Measurements from ENCODE around the gene AKAP12.

AKAP12 gene

DNA sequence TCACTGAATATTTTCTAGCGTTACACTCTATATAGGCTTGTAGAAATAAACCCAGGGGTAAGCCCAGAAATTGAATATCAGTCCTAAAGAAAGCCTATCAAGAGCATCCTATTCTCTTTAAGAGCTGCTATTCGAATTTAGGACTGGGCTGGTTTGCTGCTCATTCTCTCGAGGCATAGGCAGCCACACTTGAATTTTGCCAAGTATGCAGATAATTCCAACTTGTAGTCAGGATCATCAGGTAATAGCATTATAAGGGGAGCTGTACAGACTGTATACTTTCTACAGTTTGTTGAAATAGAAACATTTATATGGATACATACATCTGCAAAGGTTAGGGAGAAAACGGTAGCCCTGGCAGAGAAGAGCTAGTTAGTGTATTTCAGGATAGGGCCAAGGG lies 153.6 kb downstream of the AKAP12 start:
- H3K27me3 ChIP-seq (ENCODE audit: control insufficient read depth, insufficient read depth, low read length), result no peaks in the 10 kb centered on the region
- H3K36me3 ChIP-seq (ENCODE audit: control insufficient read depth, insufficient read depth, low read length), result peaks cover 10% of the 10 kb centered on the region
- peak overlapping the region; percentile 93; the same call in 1 of the 2 replicates for H3K4me3 ChIP-seq (ENCODE audit: low read depth, low read length)
- no peak overlapping the region for H3K9ac ChIP-seq (ENCODE audit: low read depth, low read length)
- no peak overlapping the region for H3K27ac ChIP-seq (ENCODE audit: low read depth, low read length)
- H3K9me3 ChIP-seq (ENCODE audit: control insufficient read depth, insufficient read depth, low read length), result no peaks in the 10 kb centered on the region
- H3K4me1 ChIP-seq (ENCODE audit: control insufficient read depth, insufficient read depth, low read length), result peaks cover 10% of the 10 kb centered on the region

DNA sequence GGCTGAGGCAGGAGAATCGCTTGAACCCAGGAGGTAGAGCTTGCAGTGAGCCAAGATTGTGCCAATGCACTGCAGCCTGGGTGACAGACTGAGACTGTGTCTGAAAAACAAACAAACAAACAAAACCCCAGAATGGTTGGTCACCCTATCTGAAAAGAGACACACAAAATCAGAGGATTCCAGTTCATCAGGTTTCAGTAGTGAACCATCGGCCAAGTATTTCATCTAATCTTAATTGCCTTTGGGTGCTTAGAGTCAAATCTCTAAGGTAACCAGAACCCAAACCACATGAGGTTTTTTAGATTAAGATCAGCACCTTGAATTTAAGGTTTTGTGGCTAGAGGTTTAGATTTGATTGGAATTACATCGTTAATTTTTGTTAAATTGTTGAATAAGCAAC lies 159.9 kb downstream of the AKAP12 start:
- Histone ChIP-seq H3K27ac (ENCODE audit: low read depth, low read length) (no peak overlapping the region), H3K9me3 (ENCODE audit: control insufficient read depth, insufficient read depth, low read length) (no peaks in the 10 kb centered on the region), H3K4me3 (ENCODE audit: low read depth, low read length) (no peak overlapping the region), H3K4me1 (ENCODE audit: control insufficient read depth, insufficient read depth, low read length) (no peaks in the 10 kb centered on the region), H3K27me3 (ENCODE audit: control insufficient read depth, insufficient read depth, low read length) (no peaks in the 10 kb centered on the region), H3K36me3 (ENCODE audit: control insufficient read depth, insufficient read depth, low read length) (peaks cover 33% of the 10 kb centered on the region), H3K9ac (ENCODE audit: low read depth, low read length) (no peak overlapping the region)

DNA sequence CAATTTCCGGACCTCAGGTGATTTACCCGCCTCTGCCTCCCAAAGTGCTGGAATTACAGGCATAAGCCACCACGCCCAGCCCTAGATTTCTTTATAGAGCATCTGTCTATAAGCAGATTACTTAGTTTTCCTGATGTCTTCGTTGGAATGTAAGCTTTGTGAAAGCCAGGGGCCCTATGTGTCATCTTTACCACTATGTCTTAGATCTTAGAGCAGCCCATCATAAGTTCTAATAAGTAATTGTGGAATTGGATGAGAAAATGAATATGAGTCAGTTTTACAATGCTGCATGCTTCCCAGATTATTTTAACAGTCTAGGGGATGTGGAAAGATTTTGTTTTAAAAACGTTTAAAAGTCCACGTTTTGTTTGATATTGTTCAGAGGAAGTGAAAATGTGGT lies 160.7 kb downstream of the AKAP12 start:
- no peak overlapping the region for H3K4me3 ChIP-seq (ENCODE audit: low read depth, low read length)
- no peaks in the 10 kb centered on the region for H3K4me1 ChIP-seq (ENCODE audit: control insufficient read depth, insufficient read depth, low read length)
- no peak overlapping the region for H3K27ac ChIP-seq (ENCODE audit: low read depth, low read length)
- peaks cover 39% of the 10 kb centered on the region for H3K36me3 ChIP-seq (ENCODE audit: control insufficient read depth, insufficient read depth, low read length)
- H3K9me3 ChIP-seq (ENCODE audit: control insufficient read depth, insufficient read depth, low read length), result no peaks in the 10 kb centered on the region
- H3K27me3 ChIP-seq (ENCODE audit: control insufficient read depth, insufficient read depth, low read length), result no peaks in the 10 kb centered on the region
- no peak overlapping the region for H3K9ac ChIP-seq (ENCODE audit: low read depth, low read length)

DNA sequence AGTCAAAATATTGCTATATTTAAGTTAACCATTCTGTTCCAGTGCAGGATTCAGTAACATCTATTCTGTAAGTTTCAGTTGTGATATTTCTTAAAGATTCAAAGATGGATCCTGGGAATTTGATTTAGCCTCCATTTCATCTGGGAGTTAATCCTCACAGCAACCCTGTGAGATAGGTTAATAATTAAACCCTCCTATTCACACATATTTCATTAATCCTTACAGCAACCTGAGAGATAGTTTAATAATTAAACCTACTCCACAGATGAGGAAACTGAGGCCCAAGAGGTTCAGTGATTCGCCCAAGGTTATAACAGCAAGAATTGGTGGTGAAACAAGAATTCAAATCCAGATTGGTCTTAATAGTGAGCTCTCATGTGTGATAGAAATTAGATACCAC lies 162.5 kb downstream of the AKAP12 start:
- H3K27ac ChIP-seq (ENCODE audit: low read depth, low read length), result no peak overlapping the region
- H3K4me3 ChIP-seq (ENCODE audit: low read depth, low read length), result no peak overlapping the region
- H3K4me1 ChIP-seq (ENCODE audit: control insufficient read depth, insufficient read depth, low read length), result no peaks in the 10 kb centered on the region
- H3K9ac ChIP-seq (ENCODE audit: low read depth, low read length), result no peak overlapping the region
- no peaks in the 10 kb centered on the region for H3K9me3 ChIP-seq (ENCODE audit: control insufficient read depth, insufficient read depth, low read length)
- H3K36me3 ChIP-seq (ENCODE audit: control insufficient read depth, insufficient read depth, low read length), result peaks cover 45% of the 10 kb centered on the region
- no peaks in the 10 kb centered on the region for H3K27me3 ChIP-seq (ENCODE audit: control insufficient read depth, insufficient read depth, low read length)

DNA sequence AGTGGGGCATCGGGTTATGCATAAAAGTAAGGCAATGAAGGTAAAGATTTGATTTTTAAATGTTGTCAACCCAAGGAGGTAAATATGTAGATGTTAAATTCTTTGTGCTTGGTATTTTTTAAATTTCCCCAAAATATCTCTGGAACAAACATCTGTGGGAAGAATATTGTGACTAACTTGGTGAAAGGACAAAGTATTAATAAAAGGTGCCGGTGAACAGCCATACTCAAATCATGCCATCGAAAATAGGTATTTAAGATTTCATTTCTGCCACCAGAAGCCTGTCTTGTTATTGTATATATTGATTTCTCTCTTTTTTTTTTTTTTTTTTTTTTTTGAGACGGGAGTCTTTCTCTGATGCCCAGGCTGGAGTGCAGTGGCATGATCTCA lies 164.1 kb downstream of the AKAP12 start:
- peaks cover 52% of the 10 kb centered on the region for H3K36me3 ChIP-seq (ENCODE audit: control insufficient read depth, insufficient read depth, low read length)
- H3K27ac ChIP-seq (ENCODE audit: low read depth, low read length), result no peak overlapping the region
- no peak overlapping the region for H3K9ac ChIP-seq (ENCODE audit: low read depth, low read length)
- no peaks in the 10 kb centered on the region for H3K27me3 ChIP-seq (ENCODE audit: control insufficient read depth, insufficient read depth, low read length)
- H3K4me3 ChIP-seq (ENCODE audit: low read depth, low read length), result no peak overlapping the region
- H3K4me1 ChIP-seq (ENCODE audit: control insufficient read depth, insufficient read depth, low read length), result no peaks in the 10 kb centered on the region
- no peaks in the 10 kb centered on the region for H3K9me3 ChIP-seq (ENCODE audit: control insufficient read depth, insufficient read depth, low read length)
